Cerebellar cortex (tissue), 1 donor: ENCODE results near the gene MACF1.
A peak's percentile ranks its signal among the peaks of the same experiment; 100 is the strongest.
"Not testable (repeated sequence)": the region's sequence is repeated elsewhere in the genome, so short reads cannot be mapped to it uniquely, and the experiment has no call there.

Source experiments
- DNase-seq: peaks from one replicate; pipeline ENCODE4 v3.0.0-alpha.2; 2015; ENCODE audit warnings: low spot score

The MACF1 gene

DNA sequence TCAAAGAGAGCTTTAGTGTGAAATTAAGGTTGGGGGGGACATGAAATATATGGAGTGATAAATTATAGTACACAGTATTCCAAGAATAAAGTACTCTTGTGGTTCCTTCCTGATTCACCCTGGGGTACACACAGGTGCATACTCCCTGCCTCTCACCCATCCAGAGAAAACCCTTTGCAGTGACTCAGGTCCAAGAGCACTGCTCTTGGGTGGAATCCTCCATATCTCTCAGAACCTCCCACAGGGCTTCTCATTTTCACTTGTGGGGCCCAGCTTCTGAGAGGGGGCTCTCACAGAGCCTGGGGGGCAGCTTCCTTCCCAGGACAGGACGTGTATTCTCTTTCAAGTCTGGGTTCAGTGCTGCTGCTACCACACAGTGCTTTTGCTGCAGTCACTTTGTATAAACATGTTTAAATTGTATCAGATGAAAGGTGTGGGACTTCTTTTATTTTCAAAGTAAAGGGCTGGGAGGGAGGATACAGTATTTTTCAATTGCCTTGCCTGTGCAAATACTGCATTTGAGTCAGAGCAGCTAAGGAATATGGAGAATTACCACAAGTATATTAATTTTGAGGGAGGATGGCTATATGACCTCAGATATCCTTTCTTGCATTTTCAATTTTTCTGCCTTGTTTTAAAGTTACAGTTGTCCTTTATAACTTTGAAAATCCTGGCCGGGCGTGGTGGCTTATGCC is 262.1 kb downstream of the MACF1 start:
- DNase-seq = no peak

DNA sequence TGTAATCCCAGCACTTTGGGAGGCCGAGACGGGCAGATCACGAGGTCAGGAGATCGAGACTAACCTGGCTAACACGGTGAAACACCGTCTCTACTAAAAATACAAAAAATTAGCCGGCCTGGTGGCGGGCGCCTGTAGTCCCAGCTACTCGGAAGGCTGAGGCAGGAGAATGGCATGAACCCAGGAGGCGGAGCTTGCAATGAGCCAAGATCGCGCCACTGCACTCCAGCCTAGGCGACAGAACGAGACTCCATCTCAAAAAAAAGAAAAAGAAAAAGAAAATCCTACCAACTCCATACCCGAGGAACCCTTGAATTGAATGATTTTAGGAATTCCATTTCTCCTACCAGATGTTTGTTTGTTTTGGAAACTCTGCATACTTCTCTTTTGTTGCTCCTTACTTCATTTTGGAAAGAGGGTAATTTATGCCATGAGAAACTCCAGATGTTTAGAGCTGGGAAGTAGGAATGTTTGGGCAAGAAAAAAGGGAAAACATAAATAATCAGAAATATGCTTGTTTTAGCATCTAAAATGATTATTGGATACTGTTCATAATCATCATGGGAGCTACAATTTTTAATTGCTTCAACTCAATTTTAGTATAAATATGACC is 262.7 kb downstream of the MACF1 start:
- not testable (repeated sequence) for DNase-seq

DNA sequence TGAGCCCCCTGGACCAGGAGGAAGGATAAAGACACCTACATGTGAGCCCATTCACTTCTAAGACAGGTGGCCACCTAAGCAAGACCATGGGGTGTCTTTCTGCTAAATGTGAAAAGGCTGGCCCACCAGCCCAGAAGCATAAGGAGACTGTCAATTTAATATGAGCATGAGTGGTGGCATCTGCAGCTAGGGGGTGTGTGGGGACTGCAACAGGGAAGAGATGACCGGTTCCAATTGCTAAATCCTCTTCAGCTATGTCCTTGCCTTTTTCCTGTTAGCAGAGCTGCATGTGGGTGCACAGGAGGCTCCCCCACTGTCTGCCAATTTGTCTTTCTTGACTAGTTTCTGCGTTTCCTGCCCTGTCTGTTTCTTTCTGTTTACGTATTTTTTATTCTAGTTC is 264.7 kb downstream of the MACF1 start:
- no peak for DNase-seq

DNA sequence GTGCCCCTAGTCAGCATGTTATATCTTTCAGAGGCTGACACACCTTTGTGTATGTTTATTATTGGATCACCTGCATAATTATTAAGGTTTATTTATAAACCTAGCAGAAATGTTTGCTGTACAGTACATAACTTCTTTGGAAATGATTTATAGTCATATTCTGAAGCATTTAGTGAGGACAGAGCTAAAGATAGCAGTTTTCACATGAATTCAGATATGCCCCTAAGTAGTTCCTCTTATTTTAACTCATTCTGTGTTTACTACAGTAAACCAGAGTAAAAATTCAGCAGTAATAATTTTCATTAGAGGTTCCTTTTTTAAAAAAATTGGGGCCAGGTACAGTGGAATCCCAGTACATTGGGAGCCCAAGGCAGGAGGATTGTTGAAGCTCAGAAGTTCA is 265.5 kb downstream of the MACF1 start:
- no peak for DNase-seq

DNA sequence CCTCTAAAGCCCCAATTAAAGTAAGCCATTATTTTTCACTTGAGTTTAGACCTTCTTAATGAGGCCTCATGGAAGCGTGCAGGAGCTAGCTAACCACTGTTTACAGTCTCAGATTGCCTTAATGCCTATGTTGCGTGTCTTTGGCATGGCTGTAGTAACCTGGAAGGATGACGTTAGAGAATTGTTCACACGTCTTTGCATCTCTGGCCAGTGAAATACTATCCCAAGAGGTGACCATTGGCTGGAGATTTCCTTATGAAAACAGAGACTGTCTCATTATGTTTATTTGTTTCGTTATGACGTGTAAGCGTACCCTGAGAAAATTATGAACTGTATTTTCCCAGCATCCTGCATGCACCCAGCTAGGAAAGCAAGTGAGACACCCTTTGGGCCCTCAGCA is 268.3 kb downstream of the MACF1 start:
- DNase-seq = no peak

DNA sequence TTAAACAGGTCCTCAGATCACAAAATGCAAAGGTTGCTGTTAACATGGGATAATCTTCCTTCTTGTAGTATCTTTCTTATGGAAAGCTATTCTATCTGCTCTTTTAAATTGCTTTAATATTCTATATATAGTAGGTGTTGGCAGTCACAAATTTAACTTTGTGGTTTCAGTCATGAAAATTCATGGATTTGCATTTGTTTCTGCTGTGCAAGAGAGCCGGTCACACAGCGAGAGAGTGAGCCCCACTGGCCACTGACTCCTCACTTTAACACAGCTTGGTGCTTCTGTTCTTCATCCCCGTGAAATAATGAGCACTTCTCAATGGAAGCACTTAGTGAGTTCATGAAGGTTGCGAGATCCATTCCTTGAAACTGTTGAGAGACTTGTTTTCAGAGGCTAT is 268.8 kb downstream of the MACF1 start:
- DNase-seq = no peak

DNA sequence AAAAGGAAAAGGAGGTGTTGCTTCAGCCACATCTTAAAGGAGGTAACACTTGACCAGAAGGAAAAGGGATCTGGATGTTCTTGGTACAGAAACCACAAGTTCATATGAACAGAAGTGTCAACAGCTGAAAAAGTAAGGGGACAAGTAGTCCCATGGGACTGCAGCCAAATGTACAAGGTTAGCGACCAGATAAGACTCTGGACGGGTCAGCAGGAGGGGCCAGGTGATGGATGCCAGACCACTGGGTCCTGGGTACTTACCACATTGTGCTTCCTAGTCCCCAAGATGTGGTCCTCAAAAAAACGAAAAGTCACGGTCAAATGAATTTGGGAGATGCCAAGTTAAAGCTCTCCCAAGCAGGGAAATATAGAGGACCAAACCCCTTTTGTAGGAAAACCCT is 270.3 kb downstream of the MACF1 start:
- no peak for DNase-seq

DNA sequence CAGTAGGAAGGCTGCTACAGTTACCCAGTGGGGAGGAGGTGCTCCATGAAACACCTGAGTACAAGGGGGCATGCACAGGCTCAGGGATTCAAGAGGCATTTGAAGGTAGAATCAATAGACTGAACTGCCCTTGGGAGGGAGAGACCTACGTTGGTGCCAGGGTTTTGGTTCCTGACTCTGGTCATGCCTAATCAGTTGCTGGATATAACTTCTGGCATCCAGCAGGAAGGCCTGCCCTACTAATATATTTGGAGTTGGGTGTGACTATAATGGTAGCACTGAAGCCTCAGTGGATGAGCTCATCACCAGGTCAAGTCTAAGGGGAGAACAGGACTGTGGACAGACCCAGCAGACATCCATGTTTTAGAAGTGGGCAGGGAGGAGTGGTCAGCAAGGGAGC is 271.1 kb downstream of the MACF1 start:
- not testable (repeated sequence) for DNase-seq

DNA sequence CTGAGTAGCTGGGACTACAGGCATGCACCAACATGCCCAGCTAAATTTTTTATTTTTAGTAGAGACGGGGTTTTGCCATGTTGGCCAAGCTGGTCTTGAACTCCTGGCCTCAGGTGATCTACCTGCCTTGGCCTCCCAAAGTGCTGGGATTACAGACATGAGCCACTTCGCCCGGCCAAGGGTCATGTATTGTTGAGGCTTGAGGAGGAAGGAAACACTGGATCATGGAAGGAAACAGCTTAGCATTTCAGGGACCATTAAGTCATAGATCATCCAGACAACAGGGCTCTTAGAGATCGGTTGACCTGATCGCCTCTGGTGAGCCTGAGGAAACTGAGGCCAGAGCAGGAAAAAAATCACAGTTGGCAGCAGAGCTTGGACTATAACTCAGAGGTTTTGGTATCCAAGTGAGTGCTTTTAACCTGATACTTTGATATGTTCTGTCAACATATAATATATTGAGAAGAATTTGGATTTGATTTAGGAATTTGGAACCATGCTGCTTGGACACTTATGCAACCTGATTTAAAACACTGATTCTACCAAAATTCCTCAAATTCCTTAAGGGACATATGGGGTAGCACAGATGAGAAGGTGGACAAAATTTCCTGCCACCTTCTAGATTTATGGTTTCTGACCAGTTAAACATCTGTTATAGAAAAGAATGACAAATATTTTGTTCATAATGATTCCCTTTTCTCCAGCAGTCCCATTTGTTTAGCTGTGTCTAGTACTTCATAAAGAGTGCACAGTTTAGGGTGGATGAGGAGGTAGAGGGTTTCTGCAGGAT is 273.8 kb downstream of the MACF1 start:
- DNase-seq = no peak

DNA sequence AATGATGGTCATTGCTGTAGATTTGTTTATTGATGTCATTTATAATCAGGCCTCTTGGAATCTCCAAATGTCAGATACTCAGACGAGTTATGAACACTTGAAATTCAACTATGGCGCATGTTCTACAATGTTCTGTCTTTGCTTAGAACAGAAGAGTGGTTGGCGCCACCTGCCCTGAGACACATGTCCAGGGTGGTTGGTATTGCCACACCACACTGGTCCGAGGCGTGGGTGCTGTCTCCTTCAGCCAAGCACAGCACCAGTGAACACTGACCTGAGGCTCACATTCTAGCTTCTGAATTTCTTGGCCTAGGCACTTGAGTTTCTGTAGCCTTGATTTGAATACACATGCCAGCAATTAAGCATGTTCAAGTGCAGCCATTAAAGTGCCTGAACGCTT is 276.8 kb downstream of the MACF1 start:
- no peak for DNase-seq

DNA sequence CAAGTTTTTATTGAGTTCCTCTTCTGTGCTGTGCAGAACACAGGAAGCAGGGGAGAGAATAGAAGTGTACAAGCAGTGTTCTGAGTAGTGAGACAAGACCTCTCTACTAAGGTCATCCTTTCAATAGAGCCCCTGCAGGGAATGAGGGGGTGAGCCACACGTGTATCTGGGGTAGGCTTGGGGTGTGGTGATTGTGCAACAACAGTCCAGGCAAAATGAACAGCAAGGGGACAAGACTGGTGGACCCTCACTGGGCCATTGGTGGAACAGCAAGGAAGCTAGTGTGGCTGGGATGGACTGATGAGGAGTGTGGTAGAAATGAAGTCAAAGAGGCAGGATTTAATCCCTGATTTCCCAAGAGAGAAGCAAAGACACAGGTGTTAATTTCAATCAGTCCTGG is 278.8 kb downstream of the MACF1 start:
- DNase-seq = no peak

DNA sequence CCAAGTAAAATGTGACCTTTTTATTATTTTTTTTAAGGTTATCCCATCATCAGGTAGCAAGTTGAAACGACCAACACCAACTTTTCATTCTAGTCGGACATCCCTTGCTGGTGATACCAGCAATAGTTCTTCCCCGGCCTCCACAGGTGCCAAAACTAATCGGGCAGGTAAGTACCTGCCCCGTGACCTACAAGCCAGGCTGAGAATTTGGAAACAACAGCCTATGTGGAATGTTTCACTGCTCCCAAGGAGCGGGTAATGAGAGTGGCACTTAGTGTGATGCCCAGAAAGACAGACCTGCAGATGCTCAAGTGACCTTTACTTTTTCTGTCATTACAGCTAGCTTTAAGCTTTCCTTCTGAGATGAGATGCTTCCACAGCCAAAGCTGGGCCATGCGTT is 280.1 kb downstream of the MACF1 start:
- DNase-seq = no peak

DNA sequence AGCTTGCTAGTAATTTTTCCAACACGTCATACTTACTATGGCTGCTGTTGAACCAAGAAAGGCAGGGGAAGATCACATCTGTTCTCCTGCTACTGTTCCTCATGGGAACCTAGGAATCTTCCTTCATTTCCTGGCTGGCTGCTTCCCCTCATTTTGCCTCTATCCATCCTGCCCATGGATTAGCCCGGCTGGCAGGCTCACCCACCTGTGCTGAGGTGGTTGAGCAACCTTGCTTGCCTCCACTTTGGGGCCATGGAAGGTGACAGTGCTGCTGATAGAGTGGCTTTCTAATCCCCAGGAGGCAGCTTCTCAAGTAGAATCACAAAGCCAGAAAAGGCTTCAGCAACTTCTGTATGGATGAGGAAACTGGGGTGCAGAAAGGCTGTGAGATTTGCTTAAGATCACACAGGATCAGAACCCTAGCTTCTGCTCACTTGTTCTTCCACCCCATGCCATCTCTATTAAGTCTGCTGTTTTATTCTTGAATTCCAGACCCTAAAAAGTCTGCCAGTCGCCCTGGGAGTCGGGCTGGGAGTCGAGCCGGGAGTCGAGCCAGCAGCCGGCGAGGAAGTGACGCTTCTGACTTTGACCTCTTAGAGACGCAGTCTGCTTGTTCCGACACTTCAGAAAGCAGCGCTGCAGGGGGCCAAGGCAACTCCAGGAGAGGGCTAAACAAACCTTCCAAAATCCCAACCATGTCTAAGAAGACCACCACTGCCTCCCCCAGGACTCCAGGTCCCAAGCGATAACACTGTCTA is 280.7 kb downstream of the MACF1 start:
- no peak for DNase-seq

DNA sequence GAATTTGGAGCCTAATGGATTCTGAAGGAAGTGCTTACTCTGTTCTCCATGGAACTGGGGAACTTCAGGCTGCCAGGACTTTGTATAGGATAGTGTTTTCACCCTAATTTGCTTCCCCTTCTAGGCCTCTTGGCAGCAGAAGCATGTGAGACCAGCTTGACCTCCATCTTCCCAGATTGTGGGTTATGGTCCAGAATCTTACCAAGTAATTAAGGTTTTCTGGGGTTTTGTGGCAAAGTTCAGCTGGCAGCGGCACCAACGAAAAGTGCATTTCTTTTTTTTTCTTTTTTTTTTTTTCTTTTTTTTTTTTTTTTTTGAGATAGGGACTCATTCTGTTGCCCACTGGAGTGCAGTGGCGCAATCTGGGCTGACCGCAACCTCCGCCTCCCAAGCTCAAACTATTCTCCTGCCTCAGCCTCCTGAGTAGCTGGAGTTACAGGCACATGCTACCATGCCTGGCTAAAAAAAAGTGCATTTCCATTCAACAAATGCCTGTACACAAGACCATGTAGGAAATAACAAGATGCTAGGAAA is 283.6 kb downstream of the MACF1 start:
- DNase-seq = no peak

DNA sequence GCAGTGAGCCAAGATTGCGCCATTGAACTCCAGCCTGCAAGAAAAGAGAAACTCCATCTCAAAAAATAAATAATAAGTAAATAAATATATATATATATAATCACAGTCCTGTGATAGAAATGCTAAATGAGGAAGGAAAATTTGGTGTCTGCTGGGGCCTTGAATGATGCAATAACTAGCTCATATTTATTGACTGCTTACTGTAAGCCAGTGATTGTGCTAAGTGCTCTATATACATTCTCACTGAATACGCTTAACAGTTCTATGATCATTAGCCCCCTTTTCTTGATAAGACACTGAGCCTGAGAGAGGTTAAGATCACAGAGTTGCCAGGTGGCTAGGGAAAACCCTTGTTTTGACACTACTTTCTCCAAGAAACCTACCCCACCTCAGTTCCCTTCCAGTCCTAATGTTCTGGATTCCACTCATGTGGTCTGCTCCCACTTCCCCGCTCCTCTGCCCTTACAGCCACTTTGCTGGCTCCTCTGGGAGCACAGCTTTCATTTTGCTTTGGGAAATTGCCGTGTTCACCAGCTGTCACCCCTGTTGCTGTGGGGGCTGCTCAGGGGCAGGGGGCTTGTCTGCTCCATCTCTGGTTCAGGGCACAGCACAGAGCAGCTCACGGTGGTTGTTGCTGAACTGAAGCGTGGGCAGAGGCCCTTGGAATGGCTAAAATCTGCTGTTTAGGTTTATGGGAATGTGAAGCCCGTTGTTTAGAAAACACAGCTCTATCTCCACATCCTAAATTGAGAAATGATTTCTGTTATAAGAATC is 284.5 kb downstream of the MACF1 start:
- no peak for DNase-seq

DNA sequence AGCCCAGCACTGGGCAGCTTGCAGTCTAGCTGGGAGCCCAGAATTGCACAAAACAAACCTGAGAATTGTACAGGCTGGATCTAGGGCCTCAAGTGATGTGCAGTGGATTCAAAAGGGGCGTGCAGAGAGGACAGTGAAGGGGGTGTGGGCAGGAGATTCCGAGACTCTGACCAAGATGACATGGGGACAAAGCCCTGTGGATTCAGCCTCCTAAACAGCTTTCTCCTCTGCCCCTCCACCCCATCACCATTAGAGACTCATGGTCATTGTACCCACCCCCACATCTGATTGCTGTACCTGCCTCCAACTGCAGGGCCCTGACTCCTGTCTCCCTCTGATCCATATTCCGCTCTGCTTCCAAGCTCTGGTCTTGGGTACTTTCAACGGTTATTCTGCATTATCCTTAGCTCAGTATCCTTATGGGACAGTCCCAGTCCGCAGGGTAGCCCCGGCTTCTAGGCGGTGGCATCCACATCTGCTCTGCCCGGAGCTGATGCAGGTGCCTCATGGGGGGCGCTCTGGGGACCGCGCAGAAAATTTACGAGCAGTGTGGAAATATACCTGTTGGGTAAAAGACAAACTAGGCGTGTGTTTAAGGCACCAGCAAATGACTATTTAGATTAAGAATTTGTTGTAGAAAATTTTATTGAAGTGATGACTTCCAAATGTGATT is 285.2 kb downstream of the MACF1 start:
- peak; percentile 28 for DNase-seq

DNA sequence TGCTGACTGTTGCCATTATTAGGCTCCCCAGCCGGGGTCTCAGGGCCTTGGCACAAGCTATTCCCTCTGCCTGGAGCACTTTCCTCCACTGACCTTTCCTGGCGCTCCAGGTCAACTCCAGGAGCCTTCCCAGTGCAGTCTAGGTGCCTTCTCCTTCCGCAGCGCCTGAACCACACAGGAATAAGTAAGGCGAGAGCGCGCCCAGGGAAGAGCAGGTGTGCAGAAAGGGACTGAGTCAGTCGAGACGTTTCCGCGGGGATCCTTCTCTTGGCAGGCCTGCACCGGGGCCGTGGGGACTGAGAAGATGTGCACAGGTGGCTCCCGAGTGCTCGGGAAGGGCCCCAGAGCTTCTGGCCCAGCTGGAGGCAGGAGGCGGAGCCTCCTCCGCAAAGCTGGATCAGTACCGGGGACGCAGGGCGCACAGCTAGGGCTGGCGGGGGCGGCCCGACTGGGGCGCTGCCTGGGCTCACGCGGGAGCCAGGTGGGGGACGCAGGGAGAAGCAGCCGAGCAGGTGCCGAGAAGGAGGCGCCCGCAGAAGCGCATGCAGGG is 286.2 kb downstream of the MACF1 start:
- peak; percentile 28 for DNase-seq

DNA sequence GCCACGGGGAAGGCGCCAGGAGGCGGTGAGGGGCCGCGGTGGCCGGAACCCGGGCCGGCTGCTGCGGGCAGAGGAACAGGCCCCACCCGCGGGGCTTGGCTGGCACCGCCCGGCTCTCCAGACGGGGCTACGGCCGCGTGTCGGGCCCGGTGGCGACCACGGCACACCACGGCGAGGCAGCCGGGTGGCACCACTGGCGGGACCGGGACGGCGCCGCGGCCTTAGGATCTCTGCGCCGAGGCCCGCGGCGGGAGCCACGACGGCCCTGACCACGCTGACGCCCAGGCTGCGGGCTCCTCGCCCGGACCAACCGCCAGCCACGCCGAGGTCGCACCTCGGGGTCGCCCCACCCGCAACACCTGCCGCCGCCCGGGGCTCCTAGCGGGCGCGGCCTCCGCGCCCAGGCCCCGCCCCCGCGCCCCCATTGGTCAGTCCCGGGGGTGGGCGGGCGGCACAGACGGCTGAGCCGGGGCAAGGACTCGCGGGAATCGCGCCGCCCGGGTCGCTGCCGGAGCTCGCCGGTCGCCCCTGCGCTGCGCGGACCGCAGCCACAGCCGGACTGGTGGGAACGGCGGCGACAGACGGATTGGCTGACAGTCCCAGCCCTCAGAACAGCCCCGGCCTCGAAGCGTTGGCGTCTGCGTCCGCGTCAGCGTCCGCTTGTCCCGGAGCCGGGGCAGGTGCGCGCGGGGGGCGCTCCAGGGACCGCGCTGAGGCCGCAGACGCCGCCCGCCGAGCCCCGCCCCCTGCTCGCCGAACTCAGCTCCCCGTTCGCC is 286.8 kb downstream of the MACF1 start, which contains the start of gene BMP8A:
BMP8A (plus strand) TSS at position 491 of the 776 bp plus-strand sequence. CDS start 356 bp downstream, outside the sequence.
- peak; percentile 20 for DNase-seq
